Measurements from ENCODE around the gene SAMD9. TPM values are rescaled to one million over a fixed set of nuclear protein-coding genes. Genes with fewer than 3 reads are reported as not detected.

The SAMD9 gene
- total RNA-seq, 8 experiments from 2014 or later, result 0.04 to 154 (median 7.5) TPM; not detected in 1

DNA sequence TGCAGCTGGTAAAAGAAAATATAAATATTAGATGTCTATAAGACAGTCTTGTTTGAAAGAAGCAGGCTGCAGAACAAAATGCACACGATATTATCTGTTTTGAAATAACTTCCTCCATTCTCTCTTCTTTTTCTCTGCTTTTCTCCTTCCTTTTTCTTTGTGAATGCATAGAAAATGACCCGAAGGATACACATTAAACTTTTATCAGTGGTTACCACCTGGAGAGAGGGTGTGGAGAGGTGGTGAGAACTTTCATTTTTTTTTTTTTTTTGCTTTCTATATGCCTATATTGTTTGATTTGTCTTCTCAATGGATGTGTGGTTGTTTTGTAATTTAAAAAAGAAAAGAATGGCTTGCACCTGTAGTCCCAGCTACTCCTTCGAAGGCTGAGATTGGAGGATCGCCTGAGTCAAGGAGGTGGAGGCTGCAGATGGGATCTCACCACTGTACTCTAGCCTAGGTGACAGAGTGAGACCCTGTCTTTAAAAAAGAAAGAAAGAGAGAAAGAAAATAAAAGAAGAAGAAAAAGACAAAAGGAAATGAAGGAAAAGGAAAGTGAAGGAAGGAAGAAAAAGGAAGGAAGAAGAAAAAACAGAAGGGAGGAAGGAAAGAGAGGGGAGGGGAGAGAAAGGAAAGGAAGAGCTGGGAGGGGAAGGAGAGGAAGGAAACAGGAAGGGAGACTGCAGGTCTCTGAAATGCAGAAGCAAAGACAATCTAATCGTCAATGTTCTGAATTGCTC lies 64.4 kb downstream of the SAMD9 start:
- 14 to 94% (median 73%) methylated on average over 1 to 5 of the region's 5 CpGs for WGBS, 10 experiments
- H3K4me1 ChIP-seq (replicated peaks in 1 of 2), result no peaks in the 10 kb centered on the region
- H3K27ac ChIP-seq, result no peak overlapping the region
- H3K4me3 ChIP-seq, result no peak overlapping the region
- in situ Hi-C loops (cut with MboI; ENCODE audit: low pct_unique_long_range_greater_than_20kb in 2 of 9, low sequenced_read_pairs in 9 of 9, unreplicated experiment in 9 of 9), result loop anchor here (10.0 to 25.0 kb wide), 5 partner anchors 191 to 441 kb away; no protein-coding TSS in a partner anchor
- no peak for ATAC-seq (replicated peaks in 6 of 8)

DNA sequence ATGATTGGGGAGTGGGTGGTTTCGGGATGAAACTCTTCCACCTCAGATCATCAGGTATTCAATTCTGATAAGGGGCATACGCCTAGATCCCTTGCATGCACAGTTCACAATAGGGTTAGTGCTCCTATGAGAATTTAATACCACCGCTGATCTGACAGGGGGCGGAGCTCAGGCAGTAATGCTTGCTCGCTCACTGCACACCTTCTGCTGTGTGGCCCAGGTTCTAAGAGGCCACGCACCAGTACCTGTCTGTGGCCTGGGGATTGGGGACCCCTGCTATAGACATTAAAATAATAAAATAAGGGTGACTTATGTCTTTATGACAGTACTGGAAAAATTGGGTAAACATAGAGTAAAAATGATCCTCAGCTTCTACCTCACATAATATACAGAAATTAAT lies 66.1 kb downstream of the SAMD9 start:
- 77 to 100% (median 81%) methylated on average over 1 to 6 of the region's 6 CpGs; no CpG with 5 or more reads in 2 of the 10 experiments for WGBS, 10 experiments
- peaks cover 4% of the 10 kb centered on the region in 2 donors for H3K4me1 ChIP-seq (replicated peaks in 1 of 2)
- ATAC-seq (replicated peaks in 6 of 8), result no peak
- no peak overlapping the region for H3K4me3 ChIP-seq
- in situ Hi-C loops (cut with MboI; ENCODE audit: low pct_unique_long_range_greater_than_20kb in 2 of 9, low sequenced_read_pairs in 9 of 9, unreplicated experiment in 9 of 9), result loop anchor here (10.0 to 25.0 kb wide), 5 partner anchors 189 to 439 kb away; no protein-coding TSS in a partner anchor
- no peak overlapping the region for H3K27ac ChIP-seq

Other genes starting within 250 kb of the SAMD9 start
- 10 to 100 TPM in 2 of 8 experiments, 1 to 10 TPM in 2, under 1 TPM in 3, not detected in 1; 0.04 to 68.1 (median 1.8) TPM for gene SAMD9L, start 30.4 kb upstream of the SAMD9 start, total RNA-seq
- under 1 TPM in 3 of 8 experiments, not detected in 5; 0.11 to 0.38 (median 0.36) TPM for gene HEPACAM2, start 108.5 kb upstream of the SAMD9 start, total RNA-seq
- 10 to 100 TPM; 17.5 to 28.7 (median 21.3) TPM for gene VPS50, start 114.4 kb upstream of the SAMD9 start, total RNA-seq